Large intestine (tissue), 3 donors: ENCODE measurements around the gene FRMD8. TPM values are rescaled to one million over a fixed set of nuclear protein-coding genes. Genes with fewer than 3 reads are reported as not detected.
A peak's percentile ranks its signal among the peaks of the same experiment; 100 is the strongest.

Experiments
- DNase-seq, 2 donors: peaks; one replicate each; pipeline versions ENCODE4 v3.0.0 to v3.0.0-alpha.2; 2013
- H3K27ac ChIP-seq: one replicate; pipeline ENCODE4 v1.5.1; 2013; ENCODE audit warnings: low read length
- H3K27me3 ChIP-seq: 2 replicates; pipeline ENCODE4 v1.6.1; 2013; ENCODE audit warnings: low read length; ENCODE audit not compliant: control insufficient read depth, insufficient read depth
- H3K36me3 ChIP-seq: 2 replicates; pipeline ENCODE4 v1.6.1; 2013; ENCODE audit warnings: low read length; ENCODE audit not compliant: control insufficient read depth, insufficient read depth
- H3K4me1 ChIP-seq: one replicate; pipeline ENCODE4 v1.6.1; 2013; ENCODE audit warnings: low read length; ENCODE audit not compliant: control insufficient read depth, insufficient read depth
- H3K4me3 ChIP-seq: one replicate; pipeline ENCODE4 v1.5.1; 2013; ENCODE audit warnings: low read length
- H3K9me3 ChIP-seq: one replicate; pipeline ENCODE4 v1.6.1; 2013; ENCODE audit warnings: mild to moderate bottlenecking, low read depth, low read length, moderate library complexity; ENCODE audit not compliant: control insufficient read depth
- WGBS: methylation state at CpG from one replicate; pipeline ENCODE4 v1.1.5; 2013; ENCODE audit warnings: low lambda C conversion rate; ENCODE audit not compliant: insufficient coverage; 5-methylcytosine and 5-hydroxymethylcytosine counted together
- polyA plus RNA-seq: library from polyadenylated mRNA; unstranded; fragments of 120-200 nt; gene quantifications from one replicate; pipeline ENCODE4 v1.2.1, GENCODE V29; 2013

The FRMD8 gene
- polyA plus RNA-seq, 1 donor = 23.5 TPM

GRCh38 chr11:65401073-65401802 is 14.8 kb downstream of the FRMD8 start:
- WGBS = 17% methylated on average over 2 of the region's 16 CpGs
- no peak overlapping the region for H3K4me3 ChIP-seq
- peaks cover 65% of the 10 kb centered on the region for H3K36me3 ChIP-seq
- H3K27ac ChIP-seq = peak overlapping the region; percentile 84
- no peaks in the 10 kb centered on the region for H3K9me3 ChIP-seq
- no peaks in the 10 kb centered on the region for H3K27me3 ChIP-seq
- peaks cover 21% of the 10 kb centered on the region for H3K4me1 ChIP-seq
- peak; percentile 74 to 90 for DNase-seq

GRCh38 chr11:65401803-65402248 is 15.4 kb downstream of the FRMD8 start:
- Histone ChIP-seq H3K9me3 (no peaks in the 10 kb centered on the region), H3K4me1 (peaks cover 21% of the 10 kb centered on the region), H3K27me3 (no peaks in the 10 kb centered on the region), H3K36me3 (peaks cover 61% of the 10 kb centered on the region), H3K4me3 (no peak overlapping the region), H3K27ac (peak overlapping the region; percentile 84)
- no CpG with 5 or more reads among the region's 10 CpGs for WGBS
- DNase-seq = no peak

GRCh38 chr11:65402790-65403189 is 16.4 kb downstream of the FRMD8 start:
- H3K27me3 ChIP-seq = no peaks in the 10 kb centered on the region
- WGBS = 60% methylated on average over 2 of the region's 2 CpGs
- H3K4me3 ChIP-seq = no peak overlapping the region
- H3K9me3 ChIP-seq = no peaks in the 10 kb centered on the region
- peaks cover 21% of the 10 kb centered on the region for H3K4me1 ChIP-seq
- H3K36me3 ChIP-seq = peaks cover 57% of the 10 kb centered on the region
- DNase-seq = no peak
- H3K27ac ChIP-seq = no peak overlapping the region

- Histone ChIP-seq H3K36me3 (peaks cover 53% of the 10 kb centered on the region), H3K4me3 (no peak overlapping the region), H3K9me3 (no peaks in the 10 kb centered on the region), H3K4me1 (peaks cover 21% of the 10 kb centered on the region), H3K27me3 (no peaks in the 10 kb centered on the region), H3K27ac (no peak overlapping the region)
- DNase-seq = no peak
- no CpG with 5 or more reads among the region's 12 CpGs for WGBS
These were observed 17.2 kb downstream of the FRMD8 start for GRCh38 chr11:65403607-65404121.

- peaks cover 21% of the 10 kb centered on the region for H3K4me1 ChIP-seq
- no peak overlapping the region for H3K27ac ChIP-seq
- no CpG with 5 or more reads among the region's 13 CpGs for WGBS
- no peaks in the 10 kb centered on the region for H3K27me3 ChIP-seq
- no peaks in the 10 kb centered on the region for H3K9me3 ChIP-seq
- H3K4me3 ChIP-seq = no peak overlapping the region
- peaks cover 54% of the 10 kb centered on the region for H3K36me3 ChIP-seq
- no peak for DNase-seq
These were observed 17.8 kb downstream of the FRMD8 start for GRCh38 chr11:65404210-65404609.

GRCh38 chr11:65404638-65405339 is 18.4 kb downstream of the FRMD8 start:
- Histone ChIP-seq H3K27me3 (no peaks in the 10 kb centered on the region), H3K4me3 (no peak overlapping the region), H3K27ac (no peak overlapping the region), H3K36me3 (peaks cover 53% of the 10 kb centered on the region), H3K9me3 (no peaks in the 10 kb centered on the region), H3K4me1 (peaks cover 21% of the 10 kb centered on the region)
- no CpG with 5 or more reads among the region's 24 CpGs for WGBS
- no peak for DNase-seq

- Histone ChIP-seq H3K9me3 (peaks cover 5% of the 10 kb centered on the region), H3K27ac (no peak overlapping the region), H3K36me3 (peaks cover 43% of the 10 kb centered on the region), H3K4me3 (no peak overlapping the region), H3K4me1 (peaks cover 11% of the 10 kb centered on the region), H3K27me3 (no peaks in the 10 kb centered on the region)
- no peak for DNase-seq
- no CpG with 5 or more reads among the region's 29 CpGs for WGBS
These were observed 24.7 kb downstream of the FRMD8 start for GRCh38 chr11:65410936-65411680.

GRCh38 chr11:65411681-65412070 is 25.2 kb downstream of the FRMD8 start:
- DNase-seq = no peak
- Histone ChIP-seq H3K36me3 (peaks cover 43% of the 10 kb centered on the region), H3K4me3 (no peak overlapping the region), H3K27ac (no peak overlapping the region), H3K27me3 (no peaks in the 10 kb centered on the region), H3K9me3 (peaks cover 5% of the 10 kb centered on the region), H3K4me1 (peaks cover 15% of the 10 kb centered on the region)
- WGBS = no CpG with 5 or more reads among the region's 5 CpGs

- Histone ChIP-seq H3K27ac (no peak overlapping the region), H3K27me3 (no peaks in the 10 kb centered on the region), H3K9me3 (peaks cover 5% of the 10 kb centered on the region), H3K4me3 (no peak overlapping the region), H3K4me1 (peaks cover 23% of the 10 kb centered on the region), H3K36me3 (peaks cover 40% of the 10 kb centered on the region)
- WGBS = 97% methylated on average over 7 of the region's 24 CpGs
- DNase-seq = no peak
These were observed 26.0 kb downstream of the FRMD8 start for GRCh38 chr11:65412271-65413076.
